Smooth muscle cell (in vitro differentiated cells): Measurements from ENCODE around the gene COLEC12. TPM values are rescaled to one million over a fixed set of nuclear protein-coding genes. Genes with fewer than 3 reads are reported as not detected.

Experiments
- DNase-seq: peaks from one replicate; lab custom pipeline; 2025; ENCODE audit not compliant: unreplicated experiment; lab: John Stamatoyannopoulos, UW
- H2AFZ ChIP-seq: fragments of 200-600 bp; sonication (generic); 2 replicates; pipeline ENCODE4 v1.6.0; 2016; ENCODE audit warnings: antibody characterized with exemption, low read depth, mild to moderate bottlenecking
- H3F3A ChIP-seq: fragments of 200-600 bp; sonication (generic); 2 replicates; pipeline ENCODE4 v1.6.0; 2017; ENCODE audit warnings: antibody characterized with exemption, low read depth
- H3K27ac ChIP-seq: fragments of 200-600 bp; sonication (generic); 2 replicates; pipeline ENCODE4 v1.5.1; 2016; ENCODE audit warnings: low read depth, mild to moderate bottlenecking
- H3K27me3 ChIP-seq: fragments of 200-600 bp; sonication (generic); 2 replicates; pipeline ENCODE4 v1.6.1; 2016; ENCODE audit warnings: low read depth, mild to moderate bottlenecking
- H3K36me3 ChIP-seq: fragments of 200-600 bp; sonication (generic); 2 replicates; pipeline ENCODE4 v1.5.1; 2016; ENCODE audit warnings: low read depth
- H3K4me1 ChIP-seq: fragments of 200-600 bp; sonication (generic); 2 replicates; pipeline ENCODE4 v1.5.1; 2016; ENCODE audit warnings: low read depth
- H3K4me2 ChIP-seq: fragments of 200-600 bp; sonication (generic); 2 replicates; pipeline ENCODE4 v1.6.0; 2016; ENCODE audit warnings: mild to moderate bottlenecking
- H3K4me3 ChIP-seq: fragments of 200-600 bp; sonication (generic); 2 replicates; pipeline ENCODE4 v1.5.1; 2016; ENCODE audit warnings: mild to moderate bottlenecking
- H3K79me2 ChIP-seq: fragments of 200-600 bp; sonication (generic); 2 replicates; pipeline ENCODE4 v1.6.0; 2016; ENCODE audit warnings: low read depth, mild to moderate bottlenecking
- H3K9ac ChIP-seq: fragments of 200-600 bp; sonication (generic); 2 replicates; pipeline ENCODE4 v1.6.0; 2016; ENCODE audit warnings: low read depth
- H3K9me3 ChIP-seq: fragments of 200-600 bp; sonication (generic); replicated peaks from 2 replicates; pipeline ENCODE4 v1.5.1; 2016; ENCODE audit warnings: low read depth
- H4K20me1 ChIP-seq: fragments of 200-600 bp; sonication (generic); 2 replicates; pipeline ENCODE4 v1.6.0; 2016; ENCODE audit warnings: low read depth
- CTCF ChIP-seq: fragments of 200-600 bp; sonication (generic); IDR thresholded peaks from 2 replicates; pipeline ENCODE4 v1.5.1; 2017; ENCODE audit warnings: borderline replicate concordance, mild to moderate bottlenecking, antibody characterized with exemption; ENCODE audit not compliant: insufficient read depth, poor library complexity, severe bottlenecking
- WGBS: methylation state at CpG from one replicate; pipeline ENCODE4 v1.1.7; 2016; ENCODE audit warnings: low lambda C conversion rate; 5-methylcytosine and 5-hydroxymethylcytosine counted together
- polyA plus RNA-seq: library from polyadenylated mRNA; unstranded; fragments of >200 nt; fragmentation: Nextera tagmentation; extraction: Ambion mirVana; gene quantifications from 2 replicates; pipeline ENCODE4 v1.2.1, GENCODE V29; 2016
- total RNA-seq: library from RNA; depleted of rRNA; stranded (reverse); fragments of >200 nt; gene quantifications from 2 replicates; pipeline ENCODE4 v1.2.3, GENCODE V29; 2014

Gene COLEC12
- total and polyA plus RNA-seq, 2 experiments from 2014 or later = 10.8 to 13.7 TPM

DNA sequence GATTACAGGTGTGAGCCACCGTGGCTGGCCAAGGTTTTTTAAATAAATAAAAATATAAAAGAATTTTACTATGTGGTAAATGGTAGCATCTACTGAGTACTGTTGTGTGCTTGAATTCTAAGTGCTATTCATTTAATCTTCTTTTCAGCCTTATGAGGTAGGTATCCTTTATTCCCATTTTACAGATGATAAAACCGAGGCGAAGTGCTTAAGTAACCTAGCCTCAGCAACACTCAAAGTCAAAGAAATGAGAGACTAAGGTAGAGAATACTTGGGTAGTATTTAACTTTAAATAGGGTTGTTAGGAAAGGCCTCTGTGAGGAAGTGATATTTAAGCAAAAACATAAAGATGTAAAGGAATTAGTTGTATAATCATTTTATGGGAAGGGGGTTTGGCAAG is 227.0 kb downstream of the COLEC12 start:
- Histone ChIP-seq H3K4me2 (no peak overlapping the region), H3K9me3 (no peaks in the 10 kb centered on the region), H3K4me3 (no peak overlapping the region), H4K20me1 (no peaks in the 10 kb centered on the region), H3K36me3 (no peaks in the 10 kb centered on the region), H3K27ac (no peak overlapping the region), H3K27me3 (no peaks in the 10 kb centered on the region), H3K9ac (no peak overlapping the region), H3K79me2 (no peaks in the 10 kb centered on the region), H2AFZ (no peak overlapping the region), H3K4me1 (peaks cover 4% of the 10 kb centered on the region), H3F3A (no peaks in the 10 kb centered on the region)
- DNase-seq = no peak
- no peak for TF ChIP-seq CTCF
- WGBS = over 99% methylated on average over 3 of the region's 3 CpGs

- Histone ChIP-seq H3K9ac (no peak overlapping the region), H4K20me1 (no peaks in the 10 kb centered on the region), H2AFZ (no peak overlapping the region), H3K4me3 (no peak overlapping the region), H3K27me3 (no peaks in the 10 kb centered on the region), H3K27ac (no peak overlapping the region), H3F3A (no peaks in the 10 kb centered on the region), H3K36me3 (no peaks in the 10 kb centered on the region), H3K4me2 (no peak overlapping the region), H3K79me2 (no peaks in the 10 kb centered on the region), H3K9me3 (no peaks in the 10 kb centered on the region), H3K4me1 (peaks cover 4% of the 10 kb centered on the region)
- 89% methylated on average over 2 of the region's 2 CpGs for WGBS
- DNase-seq = no peak
- TF ChIP-seq CTCF = no peak
Observed at GRCh38 chr18:272650-273049, 227.9 kb downstream of the COLEC12 start.

DNA sequence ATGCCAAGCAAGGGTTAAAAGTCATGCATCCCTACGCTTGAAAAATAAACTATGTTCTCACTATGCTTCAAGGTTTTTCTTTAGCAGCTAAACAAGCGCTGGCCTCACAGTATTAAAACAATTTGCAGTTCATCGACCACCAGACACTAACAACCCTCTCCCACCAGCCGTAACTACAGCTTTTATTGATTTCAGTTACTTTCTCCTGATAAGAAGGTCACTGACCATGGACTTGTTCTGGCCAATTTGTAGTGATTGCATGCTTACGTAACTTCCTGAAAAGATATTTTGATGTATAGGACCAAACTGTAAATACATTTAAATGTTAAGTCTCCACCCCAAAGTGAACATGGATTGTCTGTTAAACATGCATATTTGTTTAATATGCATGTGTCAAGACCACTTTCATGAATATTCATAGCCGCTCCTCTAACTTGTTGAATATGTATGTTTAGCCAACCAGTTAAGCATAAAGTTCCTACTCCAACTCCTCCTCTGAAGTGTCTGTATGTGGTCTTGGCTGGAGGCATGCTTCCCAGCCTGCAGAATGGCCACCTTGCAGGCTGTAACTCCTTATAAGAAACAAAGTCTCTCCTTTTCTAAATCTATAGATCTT is 230.9 kb downstream of the COLEC12 start:
- no peak for DNase-seq
- TF ChIP-seq CTCF = no peak
- Histone ChIP-seq H3K4me2 (no peak overlapping the region), H3K27ac (no peak overlapping the region), H2AFZ (no peak overlapping the region), H3K4me1 (peaks cover 4% of the 10 kb centered on the region), H3K79me2 (peaks cover 16% of the 10 kb centered on the region), H4K20me1 (no peaks in the 10 kb centered on the region), H3K36me3 (no peaks in the 10 kb centered on the region), H3F3A (no peaks in the 10 kb centered on the region), H3K9ac (no peak overlapping the region), H3K9me3 (no peaks in the 10 kb centered on the region), H3K27me3 (no peaks in the 10 kb centered on the region), H3K4me3 (no peak overlapping the region)
- WGBS = 69% methylated on average over 6 of the region's 6 CpGs
